ENCODE measurements around the gene SLC22A12.

DNA sequence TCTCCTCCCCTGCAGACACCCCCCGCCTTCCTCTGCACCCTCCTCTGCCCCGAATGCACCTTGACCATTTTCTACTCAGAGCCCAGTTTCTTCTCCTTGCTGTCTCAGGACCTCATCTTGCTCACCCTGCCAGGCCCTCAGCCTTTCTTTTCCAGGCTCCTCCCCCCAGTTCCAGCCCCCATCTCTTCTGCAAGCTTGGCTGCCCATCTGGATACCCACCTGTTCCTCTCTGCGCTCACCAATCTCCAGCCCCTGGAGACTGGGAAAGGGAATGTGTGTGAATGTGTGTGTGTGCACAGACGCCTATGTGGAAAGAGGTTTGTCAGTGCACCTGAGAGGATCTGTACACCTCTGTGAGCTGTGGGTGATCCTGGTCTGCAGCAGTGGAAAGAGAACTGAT is 36.4 kb downstream of the SLC22A12 start:
- TF ChIP-seq CEBPB (IDR thresholded peaks at IDR 0.05) (no peak), EP300 (IDR thresholded peaks at IDR 0.05; ENCODE audit: borderline replicate concordance) (no peak)
- TF ChIP-seq, protein P1, sequence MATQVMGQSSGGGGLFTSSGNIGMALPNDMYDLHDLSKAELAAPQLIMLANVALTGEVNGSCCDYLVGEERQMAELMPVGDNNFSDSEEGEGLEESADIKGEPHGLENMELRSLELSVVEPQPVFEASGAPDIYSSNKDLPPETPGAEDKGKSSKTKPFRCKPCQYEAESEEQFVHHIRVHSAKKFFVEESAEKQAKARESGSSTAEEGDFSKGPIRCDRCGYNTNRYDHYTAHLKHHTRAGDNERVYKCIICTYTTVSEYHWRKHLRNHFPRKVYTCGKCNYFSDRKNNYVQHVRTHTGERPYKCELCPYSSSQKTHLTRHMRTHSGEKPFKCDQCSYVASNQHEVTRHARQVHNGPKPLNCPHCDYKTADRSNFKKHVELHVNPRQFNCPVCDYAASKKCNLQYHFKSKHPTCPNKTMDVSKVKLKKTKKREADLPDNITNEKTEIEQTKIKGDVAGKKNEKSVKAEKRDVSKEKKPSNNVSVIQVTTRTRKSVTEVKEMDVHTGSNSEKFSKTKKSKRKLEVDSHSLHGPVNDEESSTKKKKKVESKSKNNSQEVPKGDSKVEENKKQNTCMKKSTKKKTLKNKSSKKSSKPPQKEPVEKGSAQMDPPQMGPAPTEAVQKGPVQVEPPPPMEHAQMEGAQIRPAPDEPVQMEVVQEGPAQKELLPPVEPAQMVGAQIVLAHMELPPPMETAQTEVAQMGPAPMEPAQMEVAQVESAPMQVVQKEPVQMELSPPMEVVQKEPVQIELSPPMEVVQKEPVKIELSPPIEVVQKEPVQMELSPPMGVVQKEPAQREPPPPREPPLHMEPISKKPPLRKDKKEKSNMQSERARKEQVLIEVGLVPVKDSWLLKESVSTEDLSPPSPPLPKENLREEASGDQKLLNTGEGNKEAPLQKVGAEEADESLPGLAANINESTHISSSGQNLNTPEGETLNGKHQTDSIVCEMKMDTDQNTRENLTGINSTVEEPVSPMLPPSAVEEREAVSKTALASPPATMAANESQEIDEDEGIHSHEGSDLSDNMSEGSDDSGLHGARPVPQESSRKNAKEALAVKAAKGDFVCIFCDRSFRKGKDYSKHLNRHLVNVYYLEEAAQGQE (IDR thresholded peaks at IDR 0.05; ENCODE audit: low read depth), result no peak
